ENCODE results near the gene TIGD3. TPM values are rescaled to one million over a fixed set of nuclear protein-coding genes. Genes with fewer than 3 reads are reported as not detected.
A peak's percentile ranks its signal among the peaks of the same experiment; 100 is the strongest.

Gene TIGD3
- total and polyA plus RNA-seq, 4 donors, result 0.16 to 0.88 TPM; not detected in 2

DNA sequence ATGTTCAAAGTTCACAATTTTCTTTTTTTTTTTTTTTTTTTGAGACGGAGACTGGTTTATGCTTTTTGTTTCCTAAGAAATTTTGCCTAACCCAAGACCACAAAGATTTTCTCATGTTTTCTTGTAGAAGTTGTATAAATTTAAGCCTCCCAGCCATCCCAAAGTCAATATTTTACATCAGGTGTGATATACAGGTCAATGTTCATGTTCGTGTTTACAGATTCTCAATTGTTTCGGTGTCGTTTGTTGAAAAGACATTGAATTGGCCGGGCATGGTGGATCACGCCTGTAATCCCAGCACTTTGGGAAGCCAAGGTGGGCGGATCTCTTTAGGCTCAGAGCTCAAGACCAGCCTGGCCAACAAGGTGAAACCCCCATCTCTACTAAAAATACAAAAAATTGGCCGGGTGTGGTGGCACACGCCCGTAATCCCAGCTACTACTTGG, 47.3 kb downstream of the TIGD3 start:
- H3K9me3 ChIP-seq (ENCODE audit: control insufficient read depth, low read length), result no peaks in the 10 kb centered on the region
- intact Hi-C loops (cut with DNase I), result no loop called here
- H3K27ac ChIP-seq (ENCODE audit: low read depth in 1 of 2, low read length in 2 of 2), result no peak overlapping the region
- H3K4me3 ChIP-seq (ENCODE audit: low read length in 2 of 2), result no peak overlapping the region
- DNase-seq (no peak), ATAC-seq (ENCODE audit: low FRiP score) (no peak)
- H3K27me3 ChIP-seq (ENCODE audit: control insufficient read depth in 1 of 2, insufficient read depth in 2 of 2, low read length in 1 of 2), result no peaks in the 10 kb centered on the region
- WGBS, 2 donors, result 83 to 85% methylated on average over 10 of the region's 10 CpGs
- H3K36me3 ChIP-seq (ENCODE audit: control insufficient read depth in 1 of 2, insufficient read depth in 2 of 2, low read length in 1 of 2), result peaks cover 0 to 2% of the 10 kb centered on the region in 2 donors
- no peaks in the 10 kb centered on the region for H3K4me1 ChIP-seq (ENCODE audit: control insufficient read depth in 1 of 2, insufficient read depth in 2 of 2, low read length in 2 of 2)

DNA sequence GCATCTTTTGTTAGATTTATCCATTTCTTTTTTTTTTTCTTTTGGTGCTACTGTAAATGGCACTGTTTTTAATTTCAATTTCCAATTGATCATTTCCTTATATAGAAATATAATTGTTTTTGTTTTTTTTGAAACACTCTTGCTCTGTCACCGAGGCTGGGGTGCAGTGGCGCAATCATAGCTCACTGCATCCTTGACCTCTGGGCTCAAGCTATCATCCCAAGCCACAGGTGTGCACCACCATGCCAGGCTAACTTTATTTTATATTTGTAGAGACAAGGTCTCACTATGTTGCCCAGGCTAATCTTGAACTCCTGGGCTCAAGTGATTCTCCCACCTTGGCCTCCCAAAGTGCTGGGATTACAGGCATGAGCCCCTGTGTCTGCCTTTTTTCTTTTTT, 48.2 kb downstream of the TIGD3 start:
- DNase-seq, result no peak
- Histone ChIP-seq H3K4me1 (ENCODE audit: control insufficient read depth in 1 of 2, insufficient read depth in 2 of 2, low read length in 2 of 2) (no peaks in the 10 kb centered on the region), H3K9me3 (ENCODE audit: control insufficient read depth, low read length) (no peaks in the 10 kb centered on the region), H3K36me3 (ENCODE audit: control insufficient read depth in 1 of 2, insufficient read depth in 2 of 2, low read length in 1 of 2) (peaks cover 0 to 2% of the 10 kb centered on the region in 2 donors), H3K4me3 (ENCODE audit: low read length in 2 of 2) (no peak overlapping the region), H3K27ac (ENCODE audit: low read depth in 1 of 2, low read length in 2 of 2) (no peak overlapping the region), H3K27me3 (ENCODE audit: control insufficient read depth in 1 of 2, insufficient read depth in 2 of 2, low read length in 1 of 2) (no peaks in the 10 kb centered on the region)
- WGBS, 2 donors, result 85 to 88% methylated on average over 2 of the region's 2 CpGs
- no peak for ATAC-seq (ENCODE audit: low FRiP score)
- intact Hi-C loops (cut with DNase I), result no loop called here

DNA sequence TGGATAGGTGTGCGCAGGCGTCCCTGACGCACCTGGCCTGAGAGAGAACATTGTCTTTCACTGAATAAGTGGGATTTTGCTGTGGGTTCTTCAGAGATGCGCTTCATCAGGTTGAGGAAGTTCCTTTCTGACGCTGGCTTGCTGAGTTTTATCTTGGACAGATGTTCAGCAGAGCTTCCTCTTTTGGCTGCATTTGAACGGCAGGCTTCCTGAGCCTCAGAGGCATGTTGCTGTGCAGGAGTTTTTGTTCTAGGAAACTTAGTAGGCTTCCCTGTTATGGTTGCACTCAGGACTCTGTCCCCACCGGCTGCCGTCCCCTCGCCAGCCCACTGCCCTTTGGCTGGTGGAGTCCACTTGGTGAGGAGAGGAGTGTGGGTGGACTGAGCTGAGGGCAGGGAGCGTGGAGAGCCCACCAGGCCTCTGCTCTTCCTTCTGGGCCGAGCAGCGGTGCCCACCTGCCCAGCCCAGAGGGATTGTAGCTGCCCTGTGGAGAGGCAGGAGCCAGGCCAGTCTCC, 49.1 kb downstream of the TIGD3 start:
- no peak overlapping the region for H3K4me3 ChIP-seq (ENCODE audit: low read length in 2 of 2)
- no peaks in the 10 kb centered on the region for H3K4me1 ChIP-seq (ENCODE audit: control insufficient read depth in 1 of 2, insufficient read depth in 2 of 2, low read length in 2 of 2)
- DNase-seq, result no peak
- no peak overlapping the region for H3K27ac ChIP-seq (ENCODE audit: low read depth in 1 of 2, low read length in 2 of 2)
- peaks cover 0 to 2% of the 10 kb centered on the region in 2 donors for H3K36me3 ChIP-seq (ENCODE audit: control insufficient read depth in 1 of 2, insufficient read depth in 2 of 2, low read length in 1 of 2)
- no peaks in the 10 kb centered on the region for H3K9me3 ChIP-seq (ENCODE audit: control insufficient read depth, low read length)
- 85 to 86% methylated on average over 12 of the region's 12 CpGs for WGBS, 2 donors
- ATAC-seq (ENCODE audit: low FRiP score), result peak; percentile 21
- H3K27me3 ChIP-seq (ENCODE audit: control insufficient read depth in 1 of 2, insufficient read depth in 2 of 2, low read length in 1 of 2), result no peaks in the 10 kb centered on the region
- intact Hi-C loops (cut with DNase I), result no loop called here

DNA sequence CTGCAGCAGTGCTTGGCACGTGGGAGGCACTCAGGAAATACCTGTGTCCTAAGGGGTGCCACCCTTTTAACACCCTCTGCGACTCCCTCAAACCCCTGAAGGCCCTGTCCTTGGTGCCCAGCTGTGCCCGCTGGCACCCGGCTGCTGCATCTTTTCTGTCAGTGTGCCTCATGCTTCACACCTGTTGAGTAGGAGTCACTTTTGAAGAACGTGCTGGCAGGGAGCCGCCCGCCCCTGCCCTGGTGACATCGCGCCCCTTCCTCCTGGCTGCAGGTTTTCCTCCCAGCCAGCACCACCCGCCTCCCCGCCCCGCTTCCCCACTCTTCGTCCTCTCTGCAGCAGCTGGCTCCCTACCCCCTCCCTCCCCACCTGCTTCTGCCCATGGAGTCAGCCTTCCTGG, 49.7 kb downstream of the TIGD3 start:
- no peak overlapping the region for H3K4me3 ChIP-seq (ENCODE audit: low read length in 2 of 2)
- ATAC-seq (ENCODE audit: low FRiP score), result peak; percentile 8

DNA sequence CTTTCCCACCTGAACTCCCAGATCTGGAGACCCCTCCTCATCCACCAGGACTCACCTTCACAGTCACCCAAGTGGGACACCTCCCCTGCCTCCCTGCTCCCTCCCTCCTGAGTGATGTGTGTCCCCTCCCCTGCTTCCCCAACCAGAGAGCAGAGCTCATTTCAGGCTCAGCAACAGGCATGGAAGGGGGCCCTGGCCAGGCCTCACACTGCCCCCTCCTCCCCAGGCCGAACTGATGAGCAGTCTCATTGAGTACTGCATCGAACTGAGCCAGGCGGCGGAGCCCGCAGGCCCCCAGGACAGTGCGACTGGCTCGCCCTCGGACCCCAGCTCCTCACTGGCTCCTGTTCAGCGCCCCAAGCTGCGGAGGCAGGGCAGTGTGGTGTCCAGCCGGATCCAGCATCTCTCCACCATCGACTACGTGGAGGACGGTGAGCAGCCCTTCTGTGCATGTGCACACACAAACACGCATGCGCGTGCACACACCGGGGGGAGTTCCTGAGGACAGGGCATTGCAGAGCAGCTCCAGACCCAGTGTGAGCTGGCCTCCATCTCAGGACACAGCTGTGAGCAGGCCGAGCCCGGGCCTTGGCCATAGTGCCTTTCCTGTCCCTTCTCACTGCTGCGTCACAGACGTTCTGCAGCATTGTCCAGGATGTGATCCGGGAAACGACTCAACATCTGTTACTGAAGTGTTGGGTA, 50.2 kb downstream of the TIGD3 start:
- no peak overlapping the region for H3K27ac ChIP-seq (ENCODE audit: low read depth in 1 of 2, low read length in 2 of 2)
- no peaks in the 10 kb centered on the region for H3K4me1 ChIP-seq (ENCODE audit: control insufficient read depth in 1 of 2, insufficient read depth in 2 of 2, low read length in 2 of 2)
- intact Hi-C loops (cut with DNase I), result no loop called here
- no peaks in the 10 kb centered on the region for H3K27me3 ChIP-seq (ENCODE audit: control insufficient read depth in 1 of 2, insufficient read depth in 2 of 2, low read length in 1 of 2)
- peak; percentile 40 for ATAC-seq (ENCODE audit: low FRiP score)
- WGBS, 2 donors, result 94 to 95% methylated on average over 24 of the region's 24 CpGs
- H3K9me3 ChIP-seq (ENCODE audit: control insufficient read depth, low read length), result no peaks in the 10 kb centered on the region
- no peak overlapping the region for H3K4me3 ChIP-seq (ENCODE audit: low read length in 2 of 2)
- H3K36me3 ChIP-seq (ENCODE audit: control insufficient read depth in 1 of 2, insufficient read depth in 2 of 2, low read length in 1 of 2), result peaks cover 0 to 2% of the 10 kb centered on the region in 2 donors
- DNase-seq, result no peak

More for the DNA sequence above, 49.7 kb downstream of the TIGD3 start:
- Histone ChIP-seq H3K27ac (ENCODE audit: low read depth in 1 of 2, low read length in 2 of 2) (no peak overlapping the region), H3K36me3 (ENCODE audit: control insufficient read depth in 1 of 2, insufficient read depth in 2 of 2, low read length in 1 of 2) (peaks cover 0 to 2% of the 10 kb centered on the region in 2 donors), H3K4me1 (ENCODE audit: control insufficient read depth in 1 of 2, insufficient read depth in 2 of 2, low read length in 2 of 2) (no peaks in the 10 kb centered on the region), H3K9me3 (ENCODE audit: control insufficient read depth, low read length) (no peaks in the 10 kb centered on the region), H3K27me3 (ENCODE audit: control insufficient read depth in 1 of 2, insufficient read depth in 2 of 2, low read length in 1 of 2) (no peaks in the 10 kb centered on the region)
- DNase-seq, result no peak
- intact Hi-C loops (cut with DNase I), result no loop called here
- WGBS, 2 donors, result 85 to 89% methylated on average over 11 to 13 of the region's 13 CpGs

Other genes starting within 250 kb of the TIGD3 start
- 1 to 10 TPM; 5.2 to 7.2 TPM for gene TM7SF2, start 242.9 kb upstream of the TIGD3 start, total RNA-seq
- 10 to 100 TPM in 1 of 2 donors, 1 to 10 TPM in 1; 4.0 to 11.8 TPM for gene TM7SF2, start 242.9 kb upstream of the TIGD3 start, polyA plus RNA-seq
- gene ZNHIT2, start 237.1 kb upstream of the TIGD3 start, total RNA-seq, result 1 to 10 TPM; 4.1 to 7.5 TPM
- gene ZNHIT2, start 237.1 kb upstream of the TIGD3 start, polyA plus RNA-seq, result 10 to 100 TPM in 1 of 2 donors, 1 to 10 TPM in 1; 3.4 to 12.9 TPM
- gene FAU, start 232.6 kb upstream of the TIGD3 start, total RNA-seq, result 100 to 1,000 TPM; 674 to 804 TPM
- 1,000 to 10,000 TPM; 1,037 to 1,172 TPM for gene FAU, start 232.6 kb upstream of the TIGD3 start, polyA plus RNA-seq
- 10 to 100 TPM; 35.0 to 37.1 TPM for gene MRPL49, start 232.4 kb upstream of the TIGD3 start, total RNA-seq
- 10 to 100 TPM; 44.2 to 52.2 TPM for gene MRPL49, start 232.4 kb upstream of the TIGD3 start, polyA plus RNA-seq
- 10 to 100 TPM; 50.2 to 64.0 TPM for gene SYVN1, start 220.2 kb upstream of the TIGD3 start, total RNA-seq
- gene SYVN1, start 220.2 kb upstream of the TIGD3 start, polyA plus RNA-seq, result 10 to 100 TPM in 1 of 2 donors, 1 to 10 TPM in 1; 5.5 to 26.2 TPM
- not detected for gene SPDYC, start 184.5 kb upstream of the TIGD3 start, total RNA-seq
- not detected for gene SPDYC, start 184.5 kb upstream of the TIGD3 start, polyA plus RNA-seq
- gene CAPN1, start 172.8 kb upstream of the TIGD3 start, total RNA-seq, result 100 to 1,000 TPM; 109 to 137 TPM
- 10 to 100 TPM; 75.5 to 96.3 TPM for gene CAPN1, start 172.8 kb upstream of the TIGD3 start, polyA plus RNA-seq
- gene POLA2, start 92.8 kb upstream of the TIGD3 start, total RNA-seq, result 1 to 10 TPM; 3.4 to 9.2 TPM
- gene POLA2, start 92.8 kb upstream of the TIGD3 start, polyA plus RNA-seq, result 1 to 10 TPM; 3.0 to 4.1 TPM
- gene CDC42EP2, start 39.9 kb upstream of the TIGD3 start, total RNA-seq, result 10 to 100 TPM; 16.2 to 20.9 TPM
- gene CDC42EP2, start 39.9 kb upstream of the TIGD3 start, polyA plus RNA-seq, result 1 to 10 TPM; 2.3 to 3.5 TPM
- 10 to 100 TPM; 51.3 to 59.6 TPM for gene DPF2, start 20.9 kb upstream of the TIGD3 start, total RNA-seq
- 10 to 100 TPM; 16.4 to 41.1 TPM for gene DPF2, start 20.9 kb upstream of the TIGD3 start, polyA plus RNA-seq
- 10 to 100 TPM in 1 of 2 donors, 1 to 10 TPM in 1; 9.1 to 16.0 TPM for gene SLC25A45, start 27.9 kb downstream of the TIGD3 start, total RNA-seq
- 10 to 100 TPM in 1 of 2 donors, 1 to 10 TPM in 1; 5.6 to 10.7 TPM for gene SLC25A45, start 27.9 kb downstream of the TIGD3 start, polyA plus RNA-seq
- gene FRMD8, start 31.9 kb downstream of the TIGD3 start, total RNA-seq, result 10 to 100 TPM; 27.8 to 39.5 TPM
- gene FRMD8, start 31.9 kb downstream of the TIGD3 start, polyA plus RNA-seq, result 10 to 100 TPM; 16.8 to 19.2 TPM
- 1,000 to 10,000 TPM; 1,566 to 1,734 TPM for gene NEAT1, start 68.0 kb downstream of the TIGD3 start, total RNA-seq
- gene NEAT1, start 68.0 kb downstream of the TIGD3 start, polyA plus RNA-seq, result 1,000 to 10,000 TPM in 1 of 2 donors, 100 to 1,000 TPM in 1; 239 to 1,307 TPM
- gene MALAT1, start 144.3 kb downstream of the TIGD3 start, total RNA-seq, result over 10,000 TPM; 16,103 to 18,225 TPM
- gene MALAT1, start 144.3 kb downstream of the TIGD3 start, polyA plus RNA-seq, result 100 to 1,000 TPM; 228 to 370 TPM
- gene SCYL1, start 170.3 kb downstream of the TIGD3 start, total RNA-seq, result 10 to 100 TPM; 74.0 to 74.4 TPM
- gene SCYL1, start 170.3 kb downstream of the TIGD3 start, polyA plus RNA-seq, result 10 to 100 TPM; 31.3 to 98.9 TPM
- gene LTBP3, start 203.6 kb downstream of the TIGD3 start, total RNA-seq, result 100 to 1,000 TPM; 280 to 473 TPM
- 100 to 1,000 TPM in 1 of 2 donors, 10 to 100 TPM in 1; 40.1 to 467 TPM for gene LTBP3, start 203.6 kb downstream of the TIGD3 start, polyA plus RNA-seq
- 10 to 100 TPM; 21.7 to 29.3 TPM for gene ZNRD2, start 215.7 kb downstream of the TIGD3 start, total RNA-seq
- 10 to 100 TPM; 37.1 to 42.5 TPM for gene ZNRD2, start 215.7 kb downstream of the TIGD3 start, polyA plus RNA-seq
- 10 to 100 TPM; 49.5 to 64.3 TPM for gene FAM89B, start 217.8 kb downstream of the TIGD3 start, total RNA-seq
- gene FAM89B, start 217.8 kb downstream of the TIGD3 start, polyA plus RNA-seq, result 10 to 100 TPM; 67.5 to 83.4 TPM
- 100 to 1,000 TPM; 235 to 266 TPM for gene EHBP1L1, start 221.3 kb downstream of the TIGD3 start, total RNA-seq
- 100 to 1,000 TPM in 1 of 2 donors, 10 to 100 TPM in 1; 53.2 to 316 TPM for gene EHBP1L1, start 221.3 kb downstream of the TIGD3 start, polyA plus RNA-seq
- gene KCNK7, start 241.0 kb downstream of the TIGD3 start, total RNA-seq, result 1 to 10 TPM in 1 of 2 donors, under 1 TPM in 1; 0.93 to 1.3 TPM
- 1 to 10 TPM in 1 of 2 donors, not detected in 1; 7.3 TPM for gene KCNK7, start 241.0 kb downstream of the TIGD3 start, polyA plus RNA-seq